Skin of body (tissue), 2 donors: Measurements from ENCODE around the gene PRH2. TPM values are rescaled to one million over a fixed set of nuclear protein-coding genes. Genes with fewer than 3 reads are reported as not detected.

Experiments
- DNase-seq: peaks from one replicate; lab custom pipeline; 2025; lab: John Stamatoyannopoulos, UW
- total RNA-seq: library from RNA; depleted of rRNA; stranded (reverse); fragments of >200 nt; gene quantifications from one replicate; pipeline ENCODE4 v1.2.3, GENCODE V29; 2014

Gene PRH2
- total RNA-seq, result not detected

DNA sequence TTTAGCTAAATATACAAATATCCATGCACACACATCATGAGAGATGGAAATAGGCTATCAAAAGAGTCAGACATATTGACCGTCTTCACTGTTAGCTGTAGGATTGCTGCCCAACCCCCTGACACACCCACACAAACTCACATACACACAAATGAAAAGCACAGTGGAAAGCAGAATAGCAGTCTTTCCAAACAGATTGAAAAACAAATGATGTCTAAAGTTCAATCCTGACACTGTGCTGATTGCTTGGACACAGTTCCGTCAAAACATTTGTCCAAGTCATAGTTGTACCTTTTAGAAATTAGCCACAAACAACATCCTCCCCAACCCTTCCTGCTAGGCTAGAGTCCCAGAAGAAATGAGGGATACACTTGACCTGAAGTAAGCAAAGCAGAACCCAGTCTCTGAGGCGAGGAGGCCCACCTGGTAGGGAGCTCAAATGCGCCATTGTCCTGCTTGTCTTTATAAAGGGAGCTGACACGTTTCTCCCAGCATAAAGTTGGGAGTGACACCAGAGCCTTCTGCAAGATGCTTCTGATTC, at the start of gene PRH2:
Gene PRH2 (plus strand): TSS at position 491 of the 541 bp plus-strand sequence. CDS start 38 bp downstream, at position 529.
- DNase-seq, result no peak

DNA sequence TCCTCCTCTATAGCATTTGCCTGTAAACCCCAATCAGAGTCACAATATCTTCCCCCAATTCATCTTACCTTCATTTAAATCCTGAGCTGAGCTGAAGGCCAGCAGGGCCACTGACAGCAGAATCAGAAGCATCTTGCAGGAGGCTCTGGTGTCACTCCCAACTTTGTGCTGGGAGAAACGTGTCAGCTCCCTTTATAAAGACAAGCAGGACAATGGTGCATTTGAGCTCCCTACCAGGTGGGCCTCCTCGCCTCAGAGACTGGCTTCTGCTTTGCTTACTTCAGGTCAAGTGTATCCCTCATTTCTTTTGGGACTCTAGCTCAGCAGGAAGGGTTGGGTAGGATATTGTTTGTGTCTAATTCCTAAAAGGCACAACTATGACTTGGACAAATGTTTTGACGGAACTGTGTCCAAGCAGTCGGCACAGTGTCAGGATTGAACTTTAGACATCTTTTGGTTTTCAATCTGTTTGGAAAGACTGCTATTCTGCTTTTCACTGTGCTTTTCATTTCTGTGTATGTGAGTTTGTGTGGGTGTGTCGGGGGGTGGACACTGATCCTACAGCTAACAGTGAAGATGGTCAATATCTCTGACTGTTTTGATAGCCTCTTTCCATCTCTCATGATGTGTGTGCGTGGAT, 44.8 kb upstream of the PRH2 start, which contains the start of gene PRH1:
Gene PRH1 (minus strand): TSS at position 170 of the 640 bp plus-strand sequence. CDS start 38 bp downstream, at position 132.
- no peak for DNase-seq

DNA sequence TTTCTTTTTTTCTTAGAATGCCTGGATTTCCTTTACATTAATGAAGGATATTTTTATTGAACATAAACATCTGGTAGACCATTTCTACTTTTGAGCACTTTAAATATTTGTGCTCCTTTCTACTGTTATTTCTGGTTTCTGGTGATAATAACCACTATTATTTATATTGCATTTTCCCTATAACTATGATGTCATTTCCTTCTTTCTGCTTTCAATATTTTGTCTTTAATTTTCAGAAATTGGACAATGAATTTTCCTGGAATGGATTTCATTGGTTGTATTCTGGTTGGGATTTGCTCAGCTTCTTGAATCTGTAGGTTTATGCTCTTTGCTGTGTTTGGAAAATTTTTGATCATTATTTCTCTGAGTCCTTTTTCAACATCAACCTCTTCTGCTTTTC, 39.8 kb upstream of the PRH2 start:
- DNase-seq, result no peak

DNA sequence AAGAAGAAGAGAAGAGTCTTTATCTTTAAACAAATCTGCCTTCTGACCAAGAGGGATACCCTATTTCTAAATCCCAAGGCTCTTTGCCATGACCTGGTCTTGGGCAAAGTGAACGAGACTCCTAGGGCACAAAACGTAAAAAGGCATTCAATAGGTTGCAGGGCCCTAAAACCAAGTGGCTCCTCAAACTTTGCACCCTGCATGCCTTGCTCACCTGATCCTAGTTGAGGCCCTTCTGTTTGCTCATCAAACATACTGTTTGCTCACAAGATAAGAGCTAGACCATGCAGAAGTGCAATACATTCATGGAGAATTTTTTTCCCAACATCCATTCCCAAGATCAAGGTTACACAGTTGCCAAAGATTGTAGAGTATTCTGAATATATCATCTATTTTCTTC, 37.1 kb upstream of the PRH2 start:
- DNase-seq, result no peak

DNA sequence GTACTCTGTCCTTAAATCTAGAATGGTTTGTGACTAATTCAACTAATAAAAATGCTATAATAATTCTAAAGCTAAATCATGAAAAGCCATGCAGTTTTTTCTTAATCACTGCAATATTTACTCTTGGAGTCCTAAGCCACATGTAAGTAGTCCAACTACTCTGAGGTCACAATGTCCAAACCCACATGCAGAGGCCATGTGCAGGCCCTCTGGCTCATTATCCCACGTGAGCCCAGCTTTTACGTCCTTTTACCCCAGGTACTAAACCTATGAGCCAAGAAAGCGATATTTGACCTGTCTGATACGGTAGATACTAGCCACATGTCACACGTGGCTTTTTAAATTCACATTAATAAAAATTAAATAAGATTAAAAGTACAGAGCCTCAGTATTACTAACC, 32.2 kb upstream of the PRH2 start:
- no peak for DNase-seq

DNA sequence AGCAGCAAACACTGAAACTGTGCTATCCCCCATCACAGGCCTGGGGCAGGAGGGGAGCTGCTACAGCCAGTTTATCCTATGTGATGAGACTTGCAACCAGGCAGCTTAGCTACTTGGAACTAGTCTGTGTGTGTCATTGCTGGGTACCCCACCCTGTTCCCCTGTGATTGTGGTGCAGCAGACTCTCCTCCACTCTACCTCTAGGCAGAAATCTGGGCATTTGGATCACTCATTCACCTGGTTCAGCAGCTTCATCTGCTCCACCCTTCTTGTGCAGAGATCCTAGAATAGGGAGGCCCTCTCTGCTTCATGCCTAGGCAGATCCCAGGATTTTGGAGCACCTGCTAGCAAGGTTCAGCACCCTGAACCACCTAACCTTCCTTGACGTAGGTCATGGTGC, 28.5 kb upstream of the PRH2 start:
- no peak for DNase-seq

DNA sequence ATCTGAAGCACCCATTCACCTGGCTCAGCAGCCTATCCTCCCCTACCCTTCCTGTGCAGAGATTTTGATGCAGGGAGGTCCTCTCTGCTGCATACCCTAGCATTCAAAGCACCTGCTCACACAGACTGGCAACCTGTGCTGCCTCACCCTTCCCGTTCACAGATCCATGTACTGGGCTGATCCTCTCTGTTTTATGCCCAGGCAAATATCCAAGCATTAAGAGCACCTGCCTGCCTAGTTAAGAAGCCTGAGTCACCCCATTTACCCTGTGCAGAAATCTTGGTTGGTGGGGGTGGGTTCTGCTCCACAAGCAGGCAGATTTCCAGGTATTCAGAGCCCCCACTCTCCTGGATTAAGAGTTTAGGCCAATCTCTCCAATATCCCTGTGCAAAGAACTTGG, 28.1 kb upstream of the PRH2 start:
- no peak for DNase-seq

DNA sequence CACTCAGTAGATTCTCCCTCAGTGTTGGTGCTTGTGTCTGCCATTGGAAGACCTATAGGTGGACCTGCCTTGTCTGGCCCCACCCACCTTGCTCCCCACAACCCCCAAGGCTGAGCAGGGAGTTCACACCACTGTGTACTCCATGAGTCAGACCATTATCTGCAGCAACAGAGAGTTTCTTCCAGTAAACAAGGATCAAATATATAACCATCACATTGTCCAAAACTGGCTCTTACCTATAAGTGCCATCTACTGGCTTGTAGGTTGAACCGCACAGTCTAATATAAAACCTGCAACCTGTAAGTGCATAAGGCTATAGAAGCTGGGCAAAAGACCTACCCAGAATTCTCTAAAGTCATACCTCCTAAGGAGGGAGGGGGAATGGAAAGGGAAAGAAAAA, 27.6 kb upstream of the PRH2 start:
- DNase-seq, result no peak

DNA sequence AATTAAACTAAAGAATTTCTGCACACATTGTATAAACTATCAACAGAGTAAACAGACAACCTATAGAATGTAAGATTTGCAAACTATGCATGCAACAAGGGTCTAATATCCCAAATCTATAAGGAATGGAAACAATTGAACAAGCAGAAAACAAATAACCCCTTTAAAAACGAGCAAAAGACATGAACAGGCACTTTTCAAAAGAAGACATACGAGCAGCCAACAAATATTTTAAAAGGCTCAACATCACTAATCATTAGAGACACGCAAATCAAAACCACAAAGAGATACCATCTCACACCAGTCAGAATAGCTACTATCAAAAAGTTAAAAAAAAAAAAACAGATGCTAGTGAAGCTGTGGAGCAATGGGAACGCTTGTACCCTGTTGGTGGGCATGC, 24.4 kb upstream of the PRH2 start:
- no peak for DNase-seq

DNA sequence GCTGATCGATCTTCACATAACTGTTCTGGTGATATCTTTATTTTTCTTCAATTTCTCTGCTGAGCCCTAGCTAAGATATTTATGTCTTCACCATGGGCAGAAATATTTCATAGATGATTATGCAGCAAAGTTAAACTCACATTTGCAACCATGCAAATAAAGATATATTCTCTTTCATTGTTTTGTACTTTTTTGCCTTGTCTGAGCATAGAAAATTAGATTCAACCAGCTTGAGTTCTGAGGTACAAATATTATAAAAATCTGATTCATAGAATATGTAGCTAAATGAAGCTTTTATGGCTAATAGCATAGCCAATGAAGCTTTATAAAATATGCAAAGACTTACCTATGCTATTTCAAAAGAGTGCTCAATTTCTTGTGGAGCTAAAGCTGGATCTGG, 19.6 kb upstream of the PRH2 start, which contains the start of gene TAS2R13:
Gene TAS2R13 (minus strand): TSS at position 101 of the 400 bp plus-strand sequence. CDS start 264 bp downstream, outside the sequence.
- DNase-seq, result no peak

DNA sequence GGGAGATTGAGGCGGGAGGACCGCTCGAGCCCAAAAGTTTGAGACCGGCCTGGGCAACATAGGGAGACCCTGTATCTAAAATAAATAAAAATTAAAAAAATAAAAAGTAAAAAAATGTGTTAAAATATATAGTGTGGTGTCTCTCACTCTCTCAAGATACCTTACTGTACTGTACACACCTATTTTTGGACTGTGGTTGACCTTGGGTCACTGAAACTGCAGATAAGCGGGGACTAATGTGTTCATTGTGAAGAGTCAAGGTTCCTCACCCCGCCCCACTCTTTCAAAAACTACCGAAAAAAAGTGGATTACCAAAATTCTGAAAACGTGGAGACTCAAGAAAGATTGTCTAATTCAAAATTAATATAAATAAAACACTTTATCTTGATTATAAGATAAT, 18.7 kb upstream of the PRH2 start:
- DNase-seq, result no peak

DNA sequence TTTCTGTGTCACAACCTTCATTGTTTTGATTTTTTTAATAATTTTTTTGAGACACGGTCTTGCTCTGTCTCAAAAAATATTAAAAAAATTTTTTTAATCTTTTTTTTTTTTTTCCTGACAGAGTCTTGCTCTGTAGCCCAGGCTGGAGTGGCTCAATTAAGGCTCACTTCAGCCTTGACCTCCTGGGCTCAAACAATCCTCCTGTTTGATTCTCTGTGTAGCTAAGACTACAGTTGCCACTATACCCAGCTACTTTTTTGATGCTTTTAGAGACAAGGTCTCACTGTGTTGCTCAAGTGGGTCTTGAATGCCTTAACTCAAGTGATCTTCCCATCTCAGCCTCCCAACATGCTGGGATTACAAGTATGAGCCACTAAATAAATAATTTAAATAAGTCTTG, 9.2 kb upstream of the PRH2 start:
- no peak for DNase-seq

DNA sequence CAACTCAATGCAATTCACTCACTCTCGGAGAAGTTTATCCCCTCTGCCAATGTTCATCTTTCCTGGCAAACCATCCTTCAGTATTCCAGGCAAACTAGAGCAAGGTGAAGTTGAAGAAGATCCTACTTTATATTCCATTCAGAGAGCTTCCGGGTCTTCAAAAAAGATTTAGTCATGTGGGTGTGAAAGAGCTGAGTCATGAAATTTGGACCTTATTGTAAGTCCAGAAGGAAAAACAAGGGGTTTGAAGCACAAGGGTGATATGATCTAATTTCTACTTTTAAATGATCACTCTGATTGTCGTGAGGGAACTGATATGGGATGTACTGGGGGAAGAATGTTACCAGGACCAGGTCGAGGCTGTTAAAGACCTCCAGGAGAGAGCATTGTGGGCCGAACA, 2.8 kb upstream of the PRH2 start:
- DNase-seq, result no peak

DNA sequence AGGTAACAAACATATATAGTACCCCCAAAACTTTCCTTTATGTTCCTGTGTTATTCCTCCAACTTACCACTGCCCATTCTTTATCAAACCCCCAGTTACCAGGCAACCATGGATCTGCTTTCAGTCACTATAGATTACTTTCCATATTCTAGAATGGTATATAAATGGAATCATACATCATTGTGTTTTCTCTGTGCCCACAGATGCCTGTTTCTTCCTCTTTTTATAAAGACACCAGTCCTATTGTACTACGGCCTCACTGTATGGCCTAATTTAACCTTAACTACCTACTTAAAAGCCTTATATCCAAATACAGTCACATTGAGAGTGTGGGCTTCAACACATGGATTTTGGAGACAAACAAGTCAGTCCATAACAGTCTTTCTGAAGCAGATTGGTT, 7.5 kb downstream of the PRH2 start:
- DNase-seq, result no peak

DNA sequence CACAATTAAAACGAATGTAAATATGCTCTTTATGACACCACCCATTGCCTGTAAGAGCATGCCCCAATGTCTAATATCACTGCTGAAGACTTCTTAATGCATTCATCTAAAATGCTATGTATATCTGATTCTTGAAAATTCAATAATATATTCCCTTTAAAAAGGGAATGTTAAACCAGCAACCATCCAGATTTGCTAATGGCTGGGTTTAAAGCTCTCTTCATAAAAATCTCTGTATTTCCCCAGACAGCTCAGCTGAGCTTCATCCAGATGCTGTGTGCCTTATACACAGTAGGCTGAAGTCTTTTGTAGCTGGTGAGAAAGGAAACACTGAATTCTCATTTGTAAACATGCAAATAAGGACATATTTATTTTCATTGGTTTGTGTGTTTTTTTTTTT, 10.1 kb downstream of the PRH2 start, which contains the start of gene TAS2R14:
Gene TAS2R14 (minus strand): TSS at position 101 of the 400 bp plus-strand sequence. CDS start 56 bp downstream, at position 45.
- DNase-seq, result no peak

DNA sequence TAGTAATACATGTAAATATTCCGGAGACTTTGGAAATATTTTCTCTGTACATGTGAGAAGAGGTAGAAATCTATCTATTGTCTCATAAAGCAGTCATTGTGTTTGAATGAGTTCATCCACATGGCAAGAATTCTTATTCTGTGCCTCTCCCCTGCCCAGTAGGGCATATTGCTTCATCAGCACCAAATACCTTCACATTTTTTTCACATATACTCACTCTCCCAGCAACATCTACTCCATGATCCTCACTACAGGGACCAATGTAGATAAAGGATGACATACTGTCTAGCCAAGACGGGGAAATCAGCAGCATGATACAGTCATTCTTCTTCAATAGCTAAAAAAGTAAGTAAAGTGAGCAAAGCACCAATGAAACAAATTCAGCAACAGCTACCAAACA, 11.4 kb downstream of the PRH2 start:
- no peak for DNase-seq

DNA sequence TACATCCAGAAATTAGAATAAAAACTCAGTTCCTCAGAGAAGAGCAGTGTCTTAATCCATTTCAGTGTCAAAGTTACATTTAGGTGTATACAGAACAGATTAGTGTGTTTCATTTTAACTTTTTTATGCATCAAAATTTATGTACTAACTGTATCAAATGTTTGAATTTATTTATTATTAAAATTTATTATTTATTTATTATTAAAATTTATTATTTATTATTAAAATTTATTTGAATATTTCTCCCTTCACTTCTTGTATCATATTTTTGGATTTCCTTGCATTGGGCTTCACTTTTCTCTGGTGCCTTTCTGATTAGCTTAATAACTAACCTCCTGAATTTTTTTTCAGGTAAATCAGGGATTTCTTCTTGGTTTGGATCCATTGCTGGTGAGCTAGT, 12.3 kb downstream of the PRH2 start:
- no peak for DNase-seq

DNA sequence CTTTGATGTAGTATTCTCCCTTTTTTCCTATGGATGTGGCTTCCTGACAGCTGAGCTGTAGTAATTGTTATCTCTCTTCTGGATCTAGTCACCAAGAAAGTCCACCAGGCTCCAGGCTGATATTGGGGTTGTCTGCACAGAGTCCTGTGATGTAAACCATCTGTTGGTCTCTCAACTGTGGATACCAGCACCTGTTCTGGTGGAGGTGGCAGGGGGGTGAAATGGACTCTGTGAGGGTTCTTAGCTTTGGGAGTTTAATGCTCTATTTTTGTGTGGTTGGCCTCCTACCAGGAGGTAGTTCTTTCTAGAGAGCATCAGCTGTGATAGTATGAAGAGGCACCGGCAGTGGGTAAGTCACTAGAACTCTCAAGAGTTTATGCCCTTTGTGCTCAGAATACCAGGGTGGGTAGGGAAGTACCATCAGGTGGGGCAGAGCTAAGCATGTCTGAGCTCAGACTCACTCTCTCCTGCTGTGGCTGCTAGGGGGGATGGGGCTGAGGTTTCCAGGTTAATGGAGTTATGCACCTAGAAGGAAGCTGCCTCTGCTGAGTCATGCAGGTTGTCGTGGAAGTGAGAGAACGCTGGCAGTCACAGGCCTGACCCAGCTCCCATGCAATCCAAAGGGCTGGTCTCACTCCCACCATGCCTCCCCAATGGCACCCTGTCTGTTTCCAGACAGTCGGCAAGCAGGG, 13.0 kb downstream of the PRH2 start:
- no peak for DNase-seq

DNA sequence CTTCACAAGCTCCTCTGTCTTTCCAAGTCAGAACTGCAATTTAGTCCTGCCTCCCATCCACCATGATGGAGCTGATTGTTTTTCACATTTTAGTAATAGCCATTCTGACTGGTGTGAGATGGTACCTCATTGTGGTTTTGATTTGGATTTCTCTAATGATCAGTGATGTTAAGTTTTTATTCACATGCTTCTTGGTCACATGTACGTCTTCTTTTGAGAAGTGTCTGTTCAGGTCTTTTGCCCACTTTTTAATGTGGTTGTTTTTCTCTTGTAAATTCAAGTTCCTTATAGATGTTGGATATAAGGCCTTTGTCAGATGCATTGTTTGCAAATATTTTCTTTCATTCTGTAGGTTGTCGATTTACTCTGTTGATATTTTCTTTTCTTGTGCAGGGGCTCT, 14.1 kb downstream of the PRH2 start:
- DNase-seq, result no peak

DNA sequence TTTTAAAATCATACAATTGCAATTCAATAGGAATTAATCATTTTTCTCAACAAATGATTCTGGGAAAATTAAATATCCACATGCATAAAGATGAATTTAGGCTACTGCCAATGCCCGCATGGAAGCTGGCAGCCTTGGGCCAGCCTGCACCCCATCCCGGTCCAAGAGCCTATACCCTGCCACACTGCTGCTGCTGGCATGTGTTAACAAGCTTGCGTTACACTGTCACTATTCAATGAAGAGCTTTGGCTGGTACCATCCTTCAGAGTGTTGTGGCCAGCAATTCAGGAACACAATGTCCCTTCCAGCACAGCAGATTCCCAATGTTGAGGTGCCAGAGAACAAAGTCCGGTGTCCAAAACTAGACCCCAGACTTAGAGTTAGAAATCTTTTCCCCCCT, 23.6 kb downstream of the PRH2 start:
- no peak for DNase-seq

DNA sequence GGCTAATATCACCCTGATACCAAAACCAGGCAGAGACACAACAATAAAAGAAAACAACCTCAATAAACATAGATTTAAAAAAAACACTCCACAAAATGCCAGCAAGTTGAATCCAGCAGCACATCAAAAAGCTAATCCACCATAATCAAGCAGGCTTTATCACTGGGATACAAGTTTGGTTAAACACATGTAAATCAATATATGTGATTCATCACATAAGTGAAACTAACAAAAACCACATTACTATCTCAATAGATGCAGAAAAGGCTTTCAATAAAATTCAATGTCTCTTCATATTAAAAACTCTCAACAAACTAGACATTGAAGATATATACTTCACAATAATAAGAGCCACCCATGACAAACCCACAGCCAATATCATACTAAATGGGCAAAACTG, 27.0 kb downstream of the PRH2 start:
- no peak for DNase-seq

DNA sequence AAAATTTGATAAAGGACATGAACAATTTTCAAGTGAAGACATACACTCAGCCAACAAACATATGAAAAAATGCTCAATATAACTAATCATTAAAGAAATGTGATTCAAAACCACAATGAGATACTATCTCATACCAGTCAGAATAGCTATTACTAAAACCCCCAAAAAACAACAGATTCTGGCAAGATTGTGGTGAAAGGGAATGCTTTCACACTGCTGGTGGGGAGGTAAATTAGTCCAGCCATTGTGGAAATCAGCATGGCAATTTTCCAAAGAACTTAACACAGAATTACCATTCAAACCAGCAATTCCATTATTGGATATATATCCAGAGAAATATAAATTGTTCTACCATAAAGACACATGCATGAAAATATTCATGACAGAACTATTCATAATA, 28.7 kb downstream of the PRH2 start:
- no peak for DNase-seq

DNA sequence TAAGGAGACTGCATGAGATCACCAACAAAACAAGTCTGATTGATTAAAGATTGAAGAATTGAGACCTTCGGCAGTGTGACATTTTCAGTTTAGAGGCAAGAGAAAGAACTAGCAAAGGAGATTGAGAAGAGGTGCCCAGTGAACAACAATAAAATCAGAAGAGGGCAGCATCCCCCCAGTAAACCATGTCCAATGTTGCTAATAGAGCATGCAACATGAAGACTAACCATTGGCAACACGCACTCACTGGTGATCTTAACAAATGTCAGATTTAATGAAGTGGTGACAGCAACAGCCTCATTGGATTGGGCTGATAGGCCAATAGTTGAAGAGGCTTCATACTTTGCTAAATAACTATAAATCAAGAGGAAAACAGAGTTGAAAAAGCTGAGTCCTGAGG, 30.8 kb downstream of the PRH2 start:
- no peak for DNase-seq
